Breast epithelium (tissue), 4 donors: Measurements from ENCODE around the gene PPP6R1. TPM values are rescaled to one million over a fixed set of nuclear protein-coding genes. Genes with fewer than 3 reads are reported as not detected.

ENCODE experiments used
- DNase-seq, 2 donors: peaks; one replicate each; pipeline ENCODE4 v3.0.0-alpha.2; 2019; ENCODE audit warnings: low spot score in 2 of 2
- H3K27ac ChIP-seq, 2 donors: fragments of 200-600 bp; sonication (generic) in 1 of 2; one replicate each; pipeline ENCODE4 v1.5.1; 2016 to 2019; ENCODE audit warnings: mild to moderate bottlenecking in 1 of 2
- H3K27me3 ChIP-seq, 2 donors: fragments of 200-600 bp; sonication (generic) in 1 of 2; one replicate each; pipeline versions ENCODE4 v1.5.1 to v1.6.0; 2017 to 2019; ENCODE audit warnings: control low read depth in 1 of 2, mild to moderate bottlenecking in 1 of 2
- H3K36me3 ChIP-seq: fragments of 200-600 bp; one replicate; pipeline ENCODE4 v1.5.1; 2019
- H3K4me1 ChIP-seq, 2 donors: fragments of 200-600 bp; sonication (generic); one replicate each; pipeline ENCODE4 v1.5.1; 2016 to 2019; ENCODE audit warnings: control low read depth in 1 of 2
- H3K4me3 ChIP-seq, 3 donors: fragments of 200-600 bp; sonication (generic); 1 replicate in 2 of 3; 2 replicates in 1 of 3; pipeline ENCODE4 v1.5.1; 2016 to 2019; ENCODE audit warnings: mild to moderate bottlenecking in 3 of 3, moderate library complexity in 2 of 3
- H3K9me3 ChIP-seq, 2 donors: fragments of 200-600 bp; sonication (generic) in 1 of 2; one replicate each; pipeline ENCODE4 v1.5.1; 2016 to 2019; ENCODE audit warnings: control low read depth in 1 of 2
- POLR2A ChIP-seq: fragments of 450-650 bp; IDR thresholded peaks from one replicate; pipeline ENCODE4 v1.6.1; 2016; ENCODE audit warnings: antibody characterized with exemption, mild to moderate bottlenecking, moderate library complexity
- POLR2AphosphoS5 ChIP-seq, 3 donors: sonication (generic); formaldehyde crosslinking; IDR thresholded peaks; one replicate each; pipeline ENCODE4 v1.6.1; 2017; ENCODE audit warnings: antibody characterized with exemption in 3 of 3
- intact Hi-C: fragments of 100-400 bp; cut with DNase I; formaldehyde crosslinking; loops from one replicate; pipeline ENCODE4 v1.15.1; 2023; ENCODE audit warnings: low total_unique reads
- total RNA-seq, 3 donors: library from RNA; depleted of rRNA; stranded (reverse); fragments of >200 nt; gene quantifications; one replicate each; pipeline ENCODE4 v1.1.0, GENCODE V29; 2016
- TF ChIP-seq, protein P1 (sequence below), 3 donors: fragments of 450-650 bp; IDR thresholded peaks; one replicate each; pipeline ENCODE4 v1.5.1; 2016 to 2017; ENCODE audit warnings: antibody characterized with exemption in 3 of 3, mild to moderate bottlenecking in 3 of 3, moderate library complexity in 3 of 3

The PPP6R1 gene
- total RNA-seq, 3 donors from 2014 or later = 23.8 to 31.5 (median 28.2) TPM

DNA sequence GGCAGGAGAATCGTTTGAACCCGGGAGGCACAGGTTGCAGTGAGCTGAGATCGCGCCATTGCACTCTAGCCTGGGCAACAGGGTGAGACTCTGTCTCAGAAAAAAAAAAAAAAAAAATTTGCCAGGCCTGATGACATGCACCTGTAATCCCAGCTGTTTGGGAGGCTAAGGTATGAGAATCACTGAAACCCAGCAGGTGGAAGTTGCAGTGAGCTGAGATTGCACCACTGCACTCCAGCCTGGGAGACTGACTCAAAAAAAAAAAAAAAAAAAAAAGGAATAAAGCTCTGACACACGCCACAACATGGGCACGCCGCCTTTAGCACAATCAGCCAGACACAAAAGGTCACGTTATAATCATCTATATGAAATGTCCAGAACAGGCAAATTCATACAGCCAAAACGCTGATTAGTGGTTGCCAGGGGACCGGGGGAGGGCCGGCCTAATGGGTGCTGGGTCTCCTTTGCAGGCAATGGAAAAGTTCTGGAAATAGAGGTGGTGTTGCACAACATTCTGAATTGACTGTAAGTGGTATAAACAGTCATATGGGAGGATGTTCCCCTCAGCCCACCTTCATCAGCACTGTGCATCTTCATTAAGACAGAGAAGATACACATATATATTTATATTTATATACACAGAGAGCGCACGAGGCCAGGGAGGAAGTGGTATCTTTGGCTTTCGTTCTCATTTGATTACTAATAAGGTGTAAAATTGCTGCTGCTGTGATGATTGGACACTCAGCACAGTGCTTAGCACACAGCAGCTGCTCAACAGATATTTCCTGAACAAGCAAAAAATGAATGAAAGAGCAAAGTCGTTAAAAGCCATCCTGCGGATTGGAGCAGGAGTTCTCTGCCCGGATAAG lies 17.3 kb upstream of the PPP6R1 start:
- H3K36me3 ChIP-seq = no peaks in the 10 kb centered on the region
- H3K27ac ChIP-seq = no peak overlapping the region
- H3K4me3 ChIP-seq = no peak overlapping the region
- H3K4me1 ChIP-seq = no peaks in the 10 kb centered on the region
- intact Hi-C loops = no loop called here
- no peak for DNase-seq
- no peaks in the 10 kb centered on the region for H3K27me3 ChIP-seq
- no peaks in the 10 kb centered on the region for H3K9me3 ChIP-seq
- TF ChIP-seq, protein P1, sequence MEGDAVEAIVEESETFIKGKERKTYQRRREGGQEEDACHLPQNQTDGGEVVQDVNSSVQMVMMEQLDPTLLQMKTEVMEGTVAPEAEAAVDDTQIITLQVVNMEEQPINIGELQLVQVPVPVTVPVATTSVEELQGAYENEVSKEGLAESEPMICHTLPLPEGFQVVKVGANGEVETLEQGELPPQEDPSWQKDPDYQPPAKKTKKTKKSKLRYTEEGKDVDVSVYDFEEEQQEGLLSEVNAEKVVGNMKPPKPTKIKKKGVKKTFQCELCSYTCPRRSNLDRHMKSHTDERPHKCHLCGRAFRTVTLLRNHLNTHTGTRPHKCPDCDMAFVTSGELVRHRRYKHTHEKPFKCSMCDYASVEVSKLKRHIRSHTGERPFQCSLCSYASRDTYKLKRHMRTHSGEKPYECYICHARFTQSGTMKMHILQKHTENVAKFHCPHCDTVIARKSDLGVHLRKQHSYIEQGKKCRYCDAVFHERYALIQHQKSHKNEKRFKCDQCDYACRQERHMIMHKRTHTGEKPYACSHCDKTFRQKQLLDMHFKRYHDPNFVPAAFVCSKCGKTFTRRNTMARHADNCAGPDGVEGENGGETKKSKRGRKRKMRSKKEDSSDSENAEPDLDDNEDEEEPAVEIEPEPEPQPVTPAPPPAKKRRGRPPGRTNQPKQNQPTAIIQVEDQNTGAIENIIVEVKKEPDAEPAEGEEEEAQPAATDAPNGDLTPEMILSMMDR (IDR thresholded peaks at IDR 0.05) = no peak
- TF ChIP-seq POLR2AphosphoS5 (IDR thresholded peaks at IDR 0.05) (no peak), POLR2A (no peak)

DNA sequence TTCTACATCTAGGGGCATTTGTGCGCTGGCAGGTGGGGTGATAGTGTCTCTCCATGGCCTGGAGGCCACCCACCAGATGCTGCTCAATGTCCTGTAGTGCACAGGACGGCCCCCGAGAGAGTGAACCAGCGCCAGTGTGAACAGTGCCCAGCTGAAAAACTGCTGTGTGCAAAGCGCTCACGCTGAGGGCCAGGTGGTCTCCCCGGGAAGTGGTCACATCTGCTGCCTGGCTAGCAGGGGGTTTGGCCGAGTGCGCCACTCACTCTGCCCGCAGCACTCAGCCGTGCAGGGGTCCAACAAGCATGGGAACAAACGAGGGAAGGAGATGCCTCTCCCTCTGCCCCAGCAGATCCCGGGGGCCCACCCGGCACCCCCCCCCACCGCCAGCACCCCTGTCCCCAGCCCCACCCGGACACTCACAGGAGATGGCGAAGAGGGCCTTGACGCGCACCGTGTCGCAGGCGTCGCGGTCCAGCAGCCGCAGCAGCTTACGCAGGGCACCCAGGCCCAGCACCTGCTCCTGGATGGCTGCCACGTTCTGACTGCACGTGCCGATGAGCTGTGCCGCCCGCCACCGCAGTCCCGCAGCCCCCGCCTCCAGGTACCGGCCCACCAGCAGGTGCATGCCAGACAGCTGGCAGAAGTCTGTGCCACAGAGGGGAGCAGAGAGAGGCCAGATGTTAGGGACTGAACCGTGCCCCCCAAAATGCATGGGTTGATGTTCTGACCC lies 15.3 kb upstream of the PPP6R1 start:
- Histone ChIP-seq H3K36me3 (no peaks in the 10 kb centered on the region), H3K4me1 (no peaks in the 10 kb centered on the region), H3K4me3 (no peak overlapping the region), H3K9me3 (no peaks in the 10 kb centered on the region), H3K27ac (no peak overlapping the region), H3K27me3 (no peaks in the 10 kb centered on the region)
- no peak for DNase-seq
- TF ChIP-seq POLR2AphosphoS5 (IDR thresholded peaks at IDR 0.05) = no peak
- intact Hi-C loops = no loop called here

DNA sequence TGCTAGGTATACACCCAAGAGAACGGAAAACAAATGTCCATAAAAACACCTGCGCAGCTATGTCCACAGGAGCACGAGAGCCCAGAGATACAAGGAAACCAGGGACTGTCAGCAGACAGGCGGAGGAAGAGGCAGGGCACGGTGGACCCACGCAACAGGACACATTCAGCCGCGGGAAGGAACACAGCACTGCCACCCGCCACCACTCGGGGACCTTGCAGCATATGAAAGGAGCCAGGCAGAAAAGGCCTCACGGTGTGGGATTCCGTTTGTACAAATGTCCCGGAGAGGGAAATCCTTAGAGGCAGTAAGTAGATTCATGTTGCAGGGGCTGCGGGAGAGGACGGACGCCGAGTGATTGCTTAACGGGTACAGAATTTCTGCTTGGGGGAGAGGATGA lies 13.3 kb upstream of the PPP6R1 start:
- H3K36me3 ChIP-seq = no peaks in the 10 kb centered on the region
- H3K27me3 ChIP-seq = no peaks in the 10 kb centered on the region
- no peaks in the 10 kb centered on the region for H3K9me3 ChIP-seq
- DNase-seq = no peak
- H3K4me3 ChIP-seq = no peak overlapping the region
- H3K4me1 ChIP-seq = no peaks in the 10 kb centered on the region
- intact Hi-C loops = no loop called here
- TF ChIP-seq POLR2AphosphoS5 (IDR thresholded peaks at IDR 0.05) = no peak
- TF ChIP-seq POLR2A = no peak
- TF ChIP-seq, protein P1 (IDR thresholded peaks at IDR 0.05) = no peak
- H3K27ac ChIP-seq = no peak overlapping the region

DNA sequence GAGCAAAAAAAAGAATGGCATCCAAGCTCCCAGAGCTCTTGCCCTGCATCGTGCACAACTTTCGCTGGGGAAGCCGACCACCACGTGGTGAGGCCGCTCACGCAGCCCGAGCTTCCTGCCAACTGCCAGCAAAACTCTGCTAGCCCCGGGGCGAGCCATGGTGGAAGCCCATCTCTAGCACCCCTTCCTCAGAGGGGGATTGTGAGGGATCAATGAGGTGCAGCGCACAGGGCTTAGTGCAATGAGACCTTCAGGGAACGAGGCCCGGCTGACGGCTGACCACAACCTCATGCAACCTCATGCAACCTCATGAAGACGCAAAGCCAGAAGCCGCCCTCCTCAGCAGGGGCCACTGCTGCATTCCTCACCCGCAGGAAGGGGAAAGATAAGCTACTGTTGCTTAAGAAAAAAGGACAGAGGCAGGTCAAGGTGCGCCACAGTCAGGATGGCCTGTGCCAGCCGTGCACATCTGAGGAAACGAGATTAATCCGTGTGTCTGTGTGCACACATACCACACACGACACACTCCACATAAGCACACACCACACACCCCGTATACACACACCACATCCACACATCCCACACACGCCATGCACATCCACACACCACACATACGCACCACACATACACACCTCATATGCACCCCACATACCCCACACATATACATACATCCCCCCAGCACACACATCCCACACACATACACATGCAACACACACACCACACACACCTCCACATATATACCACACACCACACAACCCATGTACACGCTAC lies 11.5 kb upstream of the PPP6R1 start:
- TF ChIP-seq, protein P1 (IDR thresholded peaks at IDR 0.05) = no peak
- TF ChIP-seq POLR2A (no peak), POLR2AphosphoS5 (IDR thresholded peaks at IDR 0.05) (no peak)

DNA sequence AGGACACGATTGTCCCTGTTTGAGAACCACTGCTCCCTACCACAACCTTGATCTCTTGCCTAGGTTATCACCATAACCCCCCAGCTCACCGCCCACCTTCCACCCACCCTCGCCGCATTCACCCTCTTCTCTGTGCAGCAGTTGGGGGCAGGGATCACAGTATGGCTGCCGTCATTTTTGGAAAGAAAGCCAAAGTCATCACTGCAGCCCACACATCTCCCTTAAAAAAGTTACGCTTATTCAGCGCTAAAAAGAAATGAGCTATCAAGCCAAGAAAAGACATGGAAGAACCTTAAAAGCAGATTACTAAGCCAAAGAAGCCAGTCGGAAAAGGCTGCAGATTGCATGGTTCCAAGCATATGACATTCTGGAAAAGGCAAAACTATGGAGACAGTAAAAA lies 10.5 kb upstream of the PPP6R1 start:
- Histone ChIP-seq H3K27ac (no peak overlapping the region), H3K9me3 (no peaks in the 10 kb centered on the region), H3K36me3 (no peaks in the 10 kb centered on the region), H3K4me1 (no peaks in the 10 kb centered on the region), H3K27me3 (no peaks in the 10 kb centered on the region), H3K4me3 (no peak overlapping the region)
- intact Hi-C loops = no loop called here
- no peak for DNase-seq
- TF ChIP-seq POLR2A = no peak
- TF ChIP-seq POLR2AphosphoS5 (IDR thresholded peaks at IDR 0.05) = no peak
- TF ChIP-seq, protein P1 (IDR thresholded peaks at IDR 0.05) = no peak

More for the DNA sequence above, 11.5 kb upstream of the PPP6R1 start:
- H3K4me1 ChIP-seq = no peaks in the 10 kb centered on the region
- no peak overlapping the region for H3K27ac ChIP-seq
- intact Hi-C loops = no loop called here
- no peaks in the 10 kb centered on the region for H3K36me3 ChIP-seq
- no peak for DNase-seq
- no peak overlapping the region for H3K4me3 ChIP-seq
- no peaks in the 10 kb centered on the region for H3K9me3 ChIP-seq
- H3K27me3 ChIP-seq = no peaks in the 10 kb centered on the region
